H9 (cell line): Measurements from ENCODE around the gene BRSK2. TPM values are rescaled to one million over a fixed set of nuclear protein-coding genes. Genes with fewer than 3 reads are reported as not detected.

Experiments
- DNase-seq: peaks from one replicate; pipeline ENCODE4 v3.0.0-alpha.2; 2017
- H2AFZ ChIP-seq: one replicate; pipeline ENCODE4 v1.6.1; 2013; ENCODE audit warnings: mild to moderate bottlenecking, low read length, control low read depth, moderate library complexity
- H2AK5ac ChIP-seq: 2 replicates; pipeline ENCODE4 v1.6.1; 2013; ENCODE audit warnings: low read length, control low read depth, mixed read lengths; ENCODE audit not compliant: insufficient read length
- H2BK120ac ChIP-seq: one replicate; pipeline ENCODE4 v1.6.1; 2013; ENCODE audit warnings: low read depth, mild to moderate bottlenecking, low read length, control low read depth, inconsistent platforms; ENCODE audit not compliant: poor library complexity, severe bottlenecking
- H2BK12ac ChIP-seq: 2 replicates; pipeline ENCODE4 v1.6.1; 2013; ENCODE audit warnings: low read length, control low read depth, mixed read lengths, low read depth; ENCODE audit not compliant: insufficient read length
- H2BK15ac ChIP-seq: 2 replicates; pipeline ENCODE4 v1.6.1; 2013; ENCODE audit warnings: low read depth, low read length, control low read depth
- H2BK20ac ChIP-seq: one replicate; pipeline ENCODE4 v1.6.1; 2013; ENCODE audit warnings: low read depth, mild to moderate bottlenecking, low read length, control low read depth, inconsistent platforms; ENCODE audit not compliant: poor library complexity, severe bottlenecking
- H2BK5ac ChIP-seq: 2 replicates; pipeline ENCODE4 v1.6.1; 2013; ENCODE audit warnings: low read length, control low read depth, mixed read lengths; ENCODE audit not compliant: insufficient read length
- H3K14ac ChIP-seq: 2 replicates; pipeline ENCODE4 v1.6.1; 2013; ENCODE audit warnings: low read length, control low read depth; ENCODE audit not compliant: insufficient read depth
- H3K18ac ChIP-seq: 2 replicates; pipeline ENCODE4 v1.6.1; 2013; ENCODE audit warnings: low read depth, mild to moderate bottlenecking, mixed read lengths, low read length, control low read depth; ENCODE audit not compliant: insufficient read length
- H3K23ac ChIP-seq: 2 replicates; pipeline ENCODE4 v1.6.1; 2013; ENCODE audit warnings: low read length, control low read depth, mixed read lengths, low read depth; ENCODE audit not compliant: insufficient read length
- H3K23me2 ChIP-seq: 2 replicates; pipeline ENCODE4 v1.6.1; 2013; ENCODE audit warnings: low read depth, mild to moderate bottlenecking, mixed read lengths, low read length, control low read depth; ENCODE audit not compliant: insufficient read length, poor library complexity, severe bottlenecking
- H3K27ac ChIP-seq: 2 replicates; pipeline ENCODE4 v1.5.1; 2013; ENCODE audit warnings: low read length, control low read depth, mixed read lengths, low read depth; ENCODE audit not compliant: insufficient read length
- H3K27me3 ChIP-seq: 2 replicates; pipeline ENCODE4 v1.6.1; 2013; ENCODE audit warnings: low read length, control low read depth, inconsistent platforms; ENCODE audit not compliant: insufficient read depth
- H3K4ac ChIP-seq: 2 replicates; pipeline ENCODE4 v1.6.1; 2013; ENCODE audit warnings: low read depth, mild to moderate bottlenecking, control low read depth, inconsistent platforms, low read length, moderate library complexity
- H3K4me1 ChIP-seq: 2 replicates; pipeline ENCODE4 v1.6.1; 2013; ENCODE audit warnings: low read length, control low read depth, inconsistent platforms; ENCODE audit not compliant: insufficient read depth
- H3K4me2 ChIP-seq: 2 replicates; pipeline ENCODE4 v1.6.1; 2013; ENCODE audit warnings: low read length, control low read depth, mixed read lengths; ENCODE audit not compliant: insufficient read length, insufficient read depth
- H3K56ac ChIP-seq: 2 replicates; pipeline ENCODE4 v1.6.1; 2013; ENCODE audit warnings: low read depth, mild to moderate bottlenecking, mixed read lengths, low read length, control low read depth; ENCODE audit not compliant: insufficient read length
- H3K79me1 ChIP-seq: 2 replicates; pipeline ENCODE4 v1.6.1; 2013; ENCODE audit warnings: low read depth, mild to moderate bottlenecking, moderate library complexity, low read length, control low read depth, inconsistent platforms; ENCODE audit not compliant: insufficient read depth, poor library complexity, severe bottlenecking
- H3K79me2 ChIP-seq: 2 replicates; pipeline ENCODE4 v1.6.1; 2013; ENCODE audit warnings: low read length, control low read depth, inconsistent platforms; ENCODE audit not compliant: insufficient read depth
- H3K9ac ChIP-seq: 2 replicates; pipeline ENCODE4 v1.6.1; 2013; ENCODE audit warnings: low read length, control low read depth, mixed read lengths; ENCODE audit not compliant: insufficient read length; ENCODE audit errors: extremely low read depth
- H3K9me3 ChIP-seq: one replicate; pipeline ENCODE4 v1.6.1; 2013; ENCODE audit warnings: low read depth, low read length, inconsistent platforms; ENCODE audit not compliant: control insufficient read depth
- H3T11ph ChIP-seq: one replicate; pipeline ENCODE4 v1.6.1; 2013; ENCODE audit warnings: mild to moderate bottlenecking, low read length, control low read depth, inconsistent platforms
- H4K20me1 ChIP-seq: one replicate; pipeline ENCODE4 v1.6.1; 2013; ENCODE audit not compliant: control insufficient read depth, insufficient read length, insufficient read depth
- H4K5ac ChIP-seq: 2 replicates; pipeline ENCODE4 v1.6.1; 2013; ENCODE audit warnings: low read depth, mild to moderate bottlenecking, mixed read lengths, low read length, control low read depth; ENCODE audit not compliant: insufficient read length
- H4K8ac ChIP-seq: replicated peaks from 2 replicates; pipeline ENCODE4 v1.6.1; 2013; ENCODE audit warnings: low read length, control low read depth, mixed read lengths, low read depth; ENCODE audit not compliant: insufficient read length
- H4K91ac ChIP-seq: 2 replicates; pipeline ENCODE4 v1.6.1; 2013; ENCODE audit warnings: low read depth, mild to moderate bottlenecking, moderate library complexity, mixed read lengths, low read length, control low read depth; ENCODE audit not compliant: insufficient read length
- H3K27ac Mint-ChIP-seq, 3 experiments: 2 replicates in 2 of 3; 3 replicates in 1 of 3; pipeline ENCODE4 v1.8.0; 2020 to 2021; ENCODE audit warnings: mixed read lengths in 3 of 3, mild to moderate bottlenecking in 1 of 3, moderate library complexity in 1 of 3
- H3K27me3 Mint-ChIP-seq: 2 replicates; pipeline ENCODE4 v1.8.0; 2021; ENCODE audit warnings: low read depth, mild to moderate bottlenecking, moderate library complexity, mixed read lengths
- H3K36me3 Mint-ChIP-seq, 3 experiments: 2 replicates in 2 of 3; 3 replicates in 1 of 3; pipeline ENCODE4 v1.8.0; 2020 to 2021; ENCODE audit warnings: low read depth in 3 of 3, mixed read lengths in 3 of 3; ENCODE audit not compliant: insufficient read depth in 1 of 3
- H3K4me1 Mint-ChIP-seq, 2 experiments: 2 replicates each; pipeline ENCODE4 v1.8.0; 2020; ENCODE audit warnings: mixed read lengths in 2 of 2
- H3K4me3 Mint-ChIP-seq, 2 experiments: 2 replicates in 1 of 2; 3 replicates in 1 of 2; pipeline ENCODE4 v1.8.0; 2020 to 2021; ENCODE audit warnings: mild to moderate bottlenecking in 2 of 2, mixed read lengths in 2 of 2, moderate library complexity in 1 of 2
- H3K9me3 Mint-ChIP-seq, 2 experiments: 2 replicates in 1 of 2; 3 replicates in 1 of 2; pipeline ENCODE4 v1.8.0; 2020; ENCODE audit warnings: mild to moderate bottlenecking in 2 of 2, mixed read lengths in 2 of 2, moderate library complexity in 1 of 2
- WGBS: extraction: QIAGEN DNeasy Blood & Tissue Kit; methylation state at CpG from one replicate; pipeline ENCODE4 v1.1.7; 2013; ENCODE audit warnings: missing lambda C conversion rate, low lambda C conversion rate, mixed read lengths; ENCODE audit not compliant: insufficient read length; ENCODE audit errors: extremely low coverage; 5-methylcytosine and 5-hydroxymethylcytosine counted together
- total RNA-seq: library from RNA; stranded (reverse); gene quantifications from 2 replicates; pipeline ENCODE4 v1.2.1, GENCODE V29; 2021
- TF ChIP-seq, protein P1 (sequence below): fragments of 200-600 bp; sonication (generic); conservative IDR thresholded peaks from 3 replicates; pipeline ENCODE4 v1.8.0; 2021; ENCODE audit warnings: antibody characterized with exemption, mild to moderate bottlenecking

The BRSK2 gene
- total RNA-seq, 1 experiment from 2014 or later: 28.4 TPM

GRCh38 chr11:1341928-1342524, 47.7 kb upstream of the BRSK2 start:
- DNase-seq: no peak
- no CpG with 5 or more reads among the region's 17 CpGs for WGBS
- Histone ChIP-seq H3K9me3 (no peaks in the 10 kb centered on the region), H4K20me1 (no peaks in the 10 kb centered on the region), H3K27me3 (peaks cover 6% of the 10 kb centered on the region; the same call in 1 of the 2 replicates), H3K27ac (no peak overlapping the region), H4K5ac (no peak overlapping the region), H3K56ac (no peak overlapping the region), H3K9ac (no peak overlapping the region), H3K4me2 (no peak overlapping the region), H2BK12ac (no peak overlapping the region), H2BK5ac (no peak overlapping the region), H3K23ac (no peak overlapping the region), H3K79me1 (no peaks in the 10 kb centered on the region), H2BK120ac (no peak overlapping the region), H3K23me2 (no peaks in the 10 kb centered on the region), H2BK15ac (no peak overlapping the region), H4K91ac (no peak overlapping the region), H3K79me2 (no peaks in the 10 kb centered on the region), H3K18ac (no peak overlapping the region), H2AK5ac (no peak overlapping the region), H3T11ph (no peak overlapping the region), H3K14ac (no peak overlapping the region), H4K8ac (no peak overlapping the region), H3K4ac (no peak overlapping the region), H2BK20ac (no peak overlapping the region), H2AFZ (no peak overlapping the region), H3K4me1 (no peaks in the 10 kb centered on the region)
- Mint-ChIP-seq H3K9me3 (peaks cover 0 to 8% of the 10 kb centered on the region in 2 experiments; a peak in 3 of 5 replicates), H3K4me1 (no peaks in the 10 kb centered on the region), H3K4me3 (no peak overlapping the region), H3K27me3 (peaks cover 15% of the 10 kb centered on the region), H3K36me3 (no peaks in the 10 kb centered on the region), H3K27ac (no peak overlapping the region)
- TF ChIP-seq, protein P1, sequence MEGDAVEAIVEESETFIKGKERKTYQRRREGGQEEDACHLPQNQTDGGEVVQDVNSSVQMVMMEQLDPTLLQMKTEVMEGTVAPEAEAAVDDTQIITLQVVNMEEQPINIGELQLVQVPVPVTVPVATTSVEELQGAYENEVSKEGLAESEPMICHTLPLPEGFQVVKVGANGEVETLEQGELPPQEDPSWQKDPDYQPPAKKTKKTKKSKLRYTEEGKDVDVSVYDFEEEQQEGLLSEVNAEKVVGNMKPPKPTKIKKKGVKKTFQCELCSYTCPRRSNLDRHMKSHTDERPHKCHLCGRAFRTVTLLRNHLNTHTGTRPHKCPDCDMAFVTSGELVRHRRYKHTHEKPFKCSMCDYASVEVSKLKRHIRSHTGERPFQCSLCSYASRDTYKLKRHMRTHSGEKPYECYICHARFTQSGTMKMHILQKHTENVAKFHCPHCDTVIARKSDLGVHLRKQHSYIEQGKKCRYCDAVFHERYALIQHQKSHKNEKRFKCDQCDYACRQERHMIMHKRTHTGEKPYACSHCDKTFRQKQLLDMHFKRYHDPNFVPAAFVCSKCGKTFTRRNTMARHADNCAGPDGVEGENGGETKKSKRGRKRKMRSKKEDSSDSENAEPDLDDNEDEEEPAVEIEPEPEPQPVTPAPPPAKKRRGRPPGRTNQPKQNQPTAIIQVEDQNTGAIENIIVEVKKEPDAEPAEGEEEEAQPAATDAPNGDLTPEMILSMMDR: no peak
